HT-29 (cell line): Measurements from ENCODE around the gene LAMTOR1. TPM values are rescaled to one million over a fixed set of nuclear protein-coding genes. Genes with fewer than 3 reads are reported as not detected.
A peak's percentile ranks its signal among the peaks of the same experiment; 100 is the strongest.

Experiments used
- DNase-seq: peaks from one replicate; pipeline ENCODE4 v3.0.0-alpha.2; 2015; ENCODE audit warnings: low spot score
- total RNA-seq: library from RNA; depleted of rRNA; stranded (reverse); fragments of >200 nt; shearing (Covaris generic); gene quantifications from 2 replicates; pipeline ENCODE4 v1.2.3, GENCODE V29; 2014

The LAMTOR1 gene
- total RNA-seq, 1 experiment from 2014 or later: 143 TPM

DNA sequence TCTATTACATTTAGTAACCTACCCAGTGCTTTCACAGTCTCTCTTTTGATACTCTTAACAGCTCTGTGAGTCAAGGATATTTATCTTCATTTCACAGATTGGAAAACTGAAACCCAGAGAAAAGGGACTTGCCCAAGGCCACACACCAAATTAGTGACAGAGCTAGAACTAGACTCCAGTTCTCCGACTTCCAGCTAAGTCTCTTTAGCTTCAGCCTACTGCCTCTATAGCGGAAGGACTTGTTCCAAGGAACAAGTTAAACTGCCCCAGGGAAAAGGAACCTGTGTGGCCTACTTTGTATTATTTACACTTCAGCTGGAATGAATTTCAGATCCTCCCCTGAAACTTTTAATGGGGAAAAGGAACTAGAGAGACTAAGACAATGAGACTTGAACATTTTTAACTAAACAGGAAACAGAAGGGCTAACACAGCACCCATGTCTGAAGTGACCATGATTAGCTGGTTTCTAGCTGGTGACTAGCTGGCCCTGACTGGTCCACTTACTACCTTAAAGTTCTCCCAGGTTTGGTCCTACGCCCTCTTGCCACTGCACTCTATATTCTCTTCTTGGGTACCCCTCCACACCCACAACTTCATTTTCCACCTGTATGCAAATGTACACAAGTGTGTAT is 21.2 kb downstream of the LAMTOR1 start:
- no peak for DNase-seq

DNA sequence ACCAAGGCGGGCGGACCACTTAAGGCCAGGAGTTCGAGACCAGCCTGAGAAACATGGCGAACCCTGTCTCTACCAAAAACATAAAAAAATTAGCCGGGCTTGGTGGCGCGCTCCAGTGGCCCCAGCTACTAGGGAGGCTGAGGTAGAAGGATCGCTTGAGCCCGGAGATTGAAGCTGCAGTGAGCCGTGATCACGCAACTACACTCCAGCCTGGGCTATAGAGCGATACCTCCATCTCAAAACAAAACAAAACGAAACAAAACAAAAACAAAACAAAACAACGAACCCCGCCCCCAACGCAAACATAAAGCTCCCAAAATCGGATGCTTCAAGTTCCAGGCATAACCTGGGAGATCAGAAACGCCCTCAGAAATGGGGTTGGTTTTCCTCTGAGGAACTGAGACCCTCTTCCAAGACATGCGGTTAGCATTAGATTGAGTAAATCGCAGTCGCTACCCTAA is 21.9 kb downstream of the LAMTOR1 start:
- DNase-seq: no peak

DNA sequence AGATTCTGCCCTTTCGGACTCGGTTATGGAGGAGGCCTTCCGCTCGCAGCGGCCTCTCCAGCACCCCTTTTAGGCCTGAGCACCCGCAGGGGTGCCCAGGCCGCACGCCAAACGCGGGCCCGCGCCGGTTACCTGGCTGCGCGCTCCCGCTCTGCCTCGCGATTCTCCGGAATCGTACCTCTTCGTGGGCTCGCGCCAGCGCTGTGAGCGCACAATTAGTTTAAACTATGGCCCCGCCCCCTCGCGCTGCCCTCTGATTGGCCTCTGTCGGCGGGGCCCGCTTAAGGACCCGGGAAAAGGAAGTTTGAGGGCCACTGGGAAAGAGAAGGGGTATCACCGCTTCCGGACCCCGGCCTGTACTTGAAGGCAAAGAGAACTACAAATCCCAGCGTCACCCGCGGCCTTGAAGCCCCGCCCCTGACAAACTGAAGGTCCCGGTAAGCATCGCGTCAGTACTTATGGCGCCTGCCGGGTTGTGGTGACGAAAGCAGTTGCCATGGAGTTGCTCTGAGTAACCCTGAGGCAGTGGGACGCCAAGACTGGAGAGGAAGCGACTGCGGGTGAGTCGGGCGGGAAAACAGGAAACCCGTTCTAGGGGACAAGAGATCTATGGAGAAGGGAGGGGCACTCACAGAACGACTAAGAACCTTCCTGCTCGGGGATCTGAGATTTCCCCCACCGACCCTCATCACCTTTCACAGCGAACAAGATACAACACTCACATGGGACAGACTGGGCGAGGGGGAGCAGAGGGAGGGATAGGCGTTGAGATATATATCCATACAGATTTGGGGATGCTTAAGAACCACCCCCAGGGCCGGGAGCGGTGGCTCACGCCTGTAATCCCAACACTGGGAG is 22.5 kb downstream of the LAMTOR1 start, which contains the start of the genes LRRC51 and NUMA1:
TSS of gene LRRC51 (plus strand) at position 525 of the 858 bp plus-strand sequence. CDS start 8,234 bp downstream, outside the sequence.
TSS of gene NUMA1 (minus strand) at position 217 of the 858 bp plus-strand sequence. CDS start 44,599 bp downstream, outside the sequence.
- peak; percentile 100 for DNase-seq

DNA sequence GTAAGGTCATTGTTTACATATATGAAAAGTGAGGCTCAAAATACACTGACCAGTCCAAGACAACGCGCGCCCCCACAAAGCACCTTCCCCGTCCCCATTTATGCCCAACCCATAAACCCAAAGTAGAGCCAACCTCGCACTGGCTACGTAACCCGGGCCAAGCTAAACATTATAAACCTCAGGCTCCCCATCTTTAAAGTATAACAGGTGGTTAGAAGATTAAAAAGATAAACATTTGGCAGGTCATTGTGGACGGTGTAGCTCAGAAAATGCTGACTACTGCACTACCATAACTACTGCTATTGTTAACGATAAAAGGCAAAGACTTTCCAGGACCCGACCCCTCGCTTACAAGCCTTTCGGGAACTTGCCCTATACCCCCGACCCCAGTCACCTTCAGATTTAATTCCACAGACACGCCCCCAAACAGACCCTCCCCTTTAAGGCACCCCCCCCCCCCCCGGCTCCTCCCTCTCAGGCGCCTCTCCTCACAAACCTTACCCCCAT is 23.2 kb downstream of the LAMTOR1 start:
- DNase-seq: peak; percentile 62

DNA sequence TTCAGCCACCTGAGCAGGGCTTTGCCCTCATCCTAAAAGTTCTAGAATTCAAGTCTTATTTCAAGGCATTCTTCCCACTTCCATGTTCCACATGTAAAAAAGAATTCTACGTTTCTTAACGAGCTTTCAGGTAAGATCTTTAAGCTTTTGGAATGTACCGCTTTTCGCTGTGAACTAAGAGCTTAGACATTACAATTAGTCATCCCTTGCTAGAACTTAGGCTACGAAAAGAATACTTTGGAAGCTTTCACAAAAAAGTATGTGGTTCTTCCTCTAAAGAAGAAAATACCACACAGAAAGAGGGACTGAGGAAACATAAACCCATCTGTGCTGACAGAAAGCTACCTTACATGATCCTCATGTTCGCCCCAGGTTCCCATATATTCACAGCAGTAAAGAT is 24.6 kb downstream of the LAMTOR1 start:
- DNase-seq: peak; percentile 15

DNA sequence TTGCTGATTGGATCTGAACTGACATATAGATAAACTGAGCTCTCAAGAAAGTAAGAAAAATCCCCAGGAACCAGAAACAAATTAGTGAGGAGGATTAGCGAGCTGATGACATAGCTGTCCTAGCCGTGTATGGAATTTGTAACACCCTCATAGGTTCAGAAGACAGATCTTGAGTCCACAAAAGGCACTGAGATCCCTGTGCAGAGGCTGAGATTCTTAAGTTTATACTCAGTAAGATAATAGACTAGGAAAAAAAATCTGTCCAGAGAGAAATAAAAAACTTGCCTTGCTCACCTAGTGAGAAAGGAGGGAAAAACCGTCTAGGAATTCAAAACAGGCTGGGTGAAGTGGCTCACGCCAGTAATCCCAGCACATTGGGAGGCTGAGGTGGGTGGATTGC is 27.3 kb downstream of the LAMTOR1 start:
- no peak for DNase-seq

GRCh38 chr11:72075109-72075508 is 28.0 kb downstream of the LAMTOR1 start:
- DNase-seq: peak; percentile 24

DNA sequence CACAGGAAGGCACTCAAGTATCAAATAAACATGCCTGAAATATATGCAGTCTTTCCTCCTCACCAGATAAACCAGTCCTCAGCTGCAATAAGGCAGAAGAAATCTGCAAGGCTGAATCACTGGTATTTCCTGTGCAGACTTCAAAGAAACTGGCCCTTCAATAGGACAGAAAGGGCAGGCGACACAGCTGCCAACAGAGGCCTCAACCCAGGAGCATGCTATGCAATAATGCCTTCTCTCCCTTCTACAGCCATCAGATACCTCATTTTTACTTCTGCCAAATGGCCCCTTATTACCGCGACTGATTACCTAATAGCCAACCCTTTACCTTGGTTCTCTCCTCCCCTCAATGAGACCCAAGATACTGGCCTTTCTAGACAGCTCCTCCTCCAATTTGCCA is 30.7 kb downstream of the LAMTOR1 start:
- DNase-seq: peak; percentile 69

DNA sequence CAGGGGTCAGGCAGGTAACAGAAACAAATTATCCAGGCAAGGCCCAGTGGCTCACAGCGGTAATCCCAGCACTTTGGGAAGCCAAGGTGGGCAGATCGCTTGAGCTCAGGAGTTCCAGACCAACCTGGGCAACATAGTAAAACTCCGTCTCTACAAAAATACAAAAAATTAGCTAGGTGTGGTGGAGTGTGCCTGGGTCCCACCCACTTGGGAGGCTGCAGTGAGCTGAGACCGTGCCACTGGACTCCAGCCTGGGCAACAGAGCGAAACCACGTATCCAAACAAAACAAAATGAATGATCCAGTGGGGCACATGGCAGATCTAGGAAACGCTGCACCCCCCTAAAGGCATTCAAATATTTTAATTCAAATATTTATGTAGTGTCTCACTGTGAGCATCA is 32.6 kb downstream of the LAMTOR1 start:
- no peak for DNase-seq

DNA sequence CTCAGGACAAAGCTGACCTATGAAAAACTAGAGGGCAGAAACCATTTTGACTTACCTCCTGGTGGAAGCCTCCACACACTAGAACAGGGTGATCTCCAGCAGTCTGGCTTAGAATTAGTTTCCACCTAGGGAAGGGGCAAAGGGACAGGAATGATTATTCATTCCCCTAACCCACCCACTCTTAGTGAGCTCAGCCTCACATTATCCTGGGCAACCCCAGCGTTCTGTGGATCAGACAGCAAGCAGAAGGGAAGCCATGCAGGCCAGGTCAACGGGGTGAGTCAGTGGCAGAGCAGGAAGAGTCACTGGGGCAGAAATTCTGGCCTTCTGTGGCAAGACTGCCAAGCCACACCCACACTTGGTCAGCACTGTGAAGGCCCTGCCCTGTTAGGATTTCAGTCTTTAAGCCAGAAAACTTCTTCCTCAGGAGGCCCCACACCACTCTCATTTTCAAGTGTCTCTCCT is 33.3 kb downstream of the LAMTOR1 start:
- peak; percentile 68 for DNase-seq

DNA sequence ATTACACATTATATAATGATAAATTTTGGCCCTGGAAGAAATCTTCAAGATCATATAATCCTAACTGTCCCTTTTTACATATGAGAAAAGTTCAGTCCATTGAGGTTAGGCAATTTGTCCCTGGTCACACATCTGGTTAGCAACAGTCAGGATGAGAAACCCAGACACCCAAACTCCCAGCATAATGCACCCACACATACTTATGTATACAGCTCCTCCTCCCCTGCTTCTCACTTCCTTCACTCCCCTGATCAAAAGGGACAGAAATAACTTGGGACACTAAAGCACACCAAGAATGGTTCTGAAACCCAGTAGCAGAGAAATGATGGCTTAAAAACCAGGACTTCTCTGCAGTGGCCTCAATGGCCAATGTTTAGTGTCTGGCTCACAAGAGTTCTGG is 33.9 kb downstream of the LAMTOR1 start:
- no peak for DNase-seq

- DNase-seq: no peak
Measured at GRCh38 chr11:72067676-72068075, 35.4 kb downstream of the LAMTOR1 start.

DNA sequence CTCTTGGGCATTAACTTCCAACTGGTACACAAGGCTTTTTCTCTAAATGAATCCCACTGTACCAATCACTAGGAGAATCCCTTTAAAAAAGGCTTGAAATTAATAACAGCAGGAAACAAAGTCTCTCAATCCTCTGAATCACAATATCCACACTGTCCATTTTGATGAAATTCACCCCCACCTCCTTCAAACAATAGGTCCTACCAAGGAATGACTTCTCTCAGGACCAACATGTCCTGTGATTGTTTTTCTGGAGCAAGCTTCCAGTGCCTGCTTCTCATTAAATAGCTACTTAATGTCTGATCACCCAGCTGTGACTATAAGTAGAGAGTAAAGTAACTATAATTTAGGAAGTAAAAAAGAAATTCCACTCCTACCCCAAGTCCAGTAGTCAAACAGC is 35.8 kb downstream of the LAMTOR1 start:
- DNase-seq: no peak

DNA sequence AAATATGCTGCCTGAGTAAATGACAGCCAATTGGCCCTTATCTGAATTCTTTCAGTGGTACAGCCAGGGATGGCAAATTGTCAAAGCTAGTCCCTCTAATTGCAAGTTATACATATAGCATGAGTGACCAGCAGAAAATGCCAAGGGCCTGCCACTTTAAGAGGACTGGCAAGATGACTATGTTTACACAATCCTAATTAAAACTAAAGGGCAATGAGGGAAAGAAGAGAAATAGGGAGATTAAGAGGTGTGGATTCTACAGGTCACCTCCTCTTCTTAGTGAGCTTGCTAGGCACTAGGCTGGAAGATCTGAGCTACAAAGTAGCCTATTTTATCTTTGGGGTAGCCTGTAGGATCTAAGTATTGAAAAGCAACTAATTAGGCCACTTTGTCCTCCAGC is 36.2 kb downstream of the LAMTOR1 start:
- DNase-seq: no peak

DNA sequence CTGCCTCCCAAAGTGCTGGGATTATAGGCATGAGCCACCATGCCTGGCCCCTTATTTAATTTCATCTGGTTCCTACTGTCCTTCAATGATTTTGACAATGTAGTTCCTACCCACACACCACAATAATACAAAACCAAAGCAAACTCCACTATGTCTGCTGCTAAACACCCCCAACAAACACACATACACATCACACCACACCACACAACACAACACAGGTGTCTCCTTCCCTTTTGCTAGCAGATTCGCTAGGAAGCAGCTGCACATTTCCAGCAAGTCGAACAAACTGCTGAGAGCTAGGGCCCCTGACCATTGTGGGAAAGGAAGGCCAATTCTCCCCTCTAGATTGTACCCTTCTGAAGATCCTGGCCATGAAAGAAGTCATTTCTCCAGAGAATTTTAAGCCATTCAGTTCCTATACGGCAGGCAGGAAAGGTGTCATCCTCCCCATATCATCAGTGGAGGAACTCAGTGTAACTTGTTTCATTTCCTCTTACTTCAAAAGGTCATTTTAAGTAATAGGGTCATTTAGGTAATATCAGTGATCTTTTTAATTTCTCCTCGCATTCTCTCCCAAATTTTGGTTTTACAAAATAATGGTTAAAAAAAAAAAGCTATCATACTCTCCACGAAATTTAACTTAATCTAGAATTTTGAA is 41.2 kb downstream of the LAMTOR1 start:
- DNase-seq: no peak

GRCh38 chr11:72058416-72059034 is 44.6 kb downstream of the LAMTOR1 start:
- no peak for DNase-seq

DNA sequence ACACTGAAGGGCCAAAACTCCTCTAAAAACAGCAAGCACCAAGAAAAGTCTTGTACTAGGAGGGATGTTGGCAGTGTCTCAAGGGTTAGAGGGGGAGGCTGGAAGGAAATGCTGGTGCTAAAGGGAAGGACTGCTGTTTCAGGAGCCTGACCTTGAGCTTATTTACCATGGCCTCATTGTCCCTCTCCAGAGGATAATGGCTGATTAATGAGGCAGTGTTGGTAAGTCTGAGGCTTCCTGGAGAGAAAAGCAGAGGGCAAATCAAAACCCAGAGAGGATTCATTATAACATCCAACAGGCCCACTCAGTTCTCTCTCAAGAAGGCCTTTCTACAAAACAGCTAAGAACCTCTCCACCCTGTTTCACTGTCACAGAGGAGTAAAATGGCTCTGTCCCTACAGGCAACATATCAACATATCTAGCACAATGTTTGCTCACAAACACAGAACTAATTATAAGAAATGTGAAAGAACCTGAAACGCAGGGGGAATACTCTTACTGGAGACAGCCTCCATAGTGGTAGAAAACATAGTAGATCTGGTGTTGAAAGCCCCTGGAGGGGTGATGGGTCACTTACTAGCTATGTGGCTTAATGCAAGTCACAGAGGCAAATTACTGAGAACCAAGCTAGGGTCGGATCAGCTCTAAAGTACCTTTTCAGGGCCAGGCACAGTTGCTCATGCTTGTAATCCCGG is 54.2 kb downstream of the LAMTOR1 start:
- no peak for DNase-seq
